Activated CD4-positive, alpha-beta T cell treated with anti-CD3 and anti-CD28 coated beads for 36 hours (primary cell): ENCODE measurements around the gene AMOTL1. TPM values are rescaled to one million over a fixed set of nuclear protein-coding genes. Genes with fewer than 3 reads are reported as not detected.

Source experiments
- ATAC-seq: fragments of 200-7000 bp; cut with Tn5 transposase; one replicate; pipeline ENCODE4 v1.10.0; 2021; ENCODE audit warnings: mild to moderate bottlenecking, moderate library complexity
- CTCF ChIA-PET: fragments of 350-600 bp; sonication (Branson Sonifier 250); formaldehyde crosslinking; loops from one replicate; lab custom pipeline; 2021; ENCODE audit warnings: antibody characterized with exemption; lab: Charles Lee
- POLR2A ChIA-PET: fragments of 350-600 bp; sonication (Branson Sonifier 250); formaldehyde crosslinking; loops from one replicate; lab custom pipeline; 2021; ENCODE audit warnings: antibody characterized with exemption, inconsistent platforms; lab: Charles Lee
- DNase-seq: peaks from one replicate; pipeline ENCODE4 v3.0.0-alpha.2; 2020
- H3K27ac Mint-ChIP-seq: one replicate; pipeline ENCODE4 v1.8.0; 2021; ENCODE audit warnings: mixed read lengths
- H3K27me3 Mint-ChIP-seq: one replicate; pipeline ENCODE4 v1.8.0; 2021; ENCODE audit warnings: mixed read lengths
- H3K36me3 Mint-ChIP-seq: one replicate; pipeline ENCODE4 v1.8.0; 2021; ENCODE audit warnings: low read depth, mixed read lengths
- H3K4me1 Mint-ChIP-seq: one replicate; pipeline ENCODE4 v1.8.0; 2021; ENCODE audit warnings: mixed read lengths
- H3K4me3 Mint-ChIP-seq: one replicate; pipeline ENCODE4 v1.8.0; 2021; ENCODE audit warnings: mild to moderate bottlenecking, moderate library complexity, mixed read lengths
- H3K9me3 Mint-ChIP-seq: one replicate; pipeline ENCODE4 v1.8.0; 2021; ENCODE audit warnings: low read depth, mixed read lengths
- intact Hi-C, 2 experiments: fragments of 100-400 bp; cut with DNase I in 1 of 2; cut with micrococcal nuclease in 1 of 2; formaldehyde crosslinking; loops; one replicate each; pipeline versions ENCODE4 v1.14.2 to v1.15.1; 2022 to 2024; cut with DNase I, micrococcal nuclease
- total RNA-seq, 2 experiments: library from RNA; stranded (reverse); gene quantifications; one replicate each; pipeline ENCODE4 v1.2.3, GENCODE V29; 2021

The AMOTL1 gene
- total RNA-seq, 2 experiments from 2014 or later, result 1.8 to 2.3 TPM

- no peak for ATAC-seq
- H3K4me1 Mint-ChIP-seq, result no peaks in the 10 kb centered on the region
- intact Hi-C loops, result no loop called here
- no peaks in the 10 kb centered on the region for H3K36me3 Mint-ChIP-seq
- H3K27ac Mint-ChIP-seq, result no peak overlapping the region
- DNase-seq, result no peak
- no peaks in the 10 kb centered on the region for H3K27me3 Mint-ChIP-seq
- POLR2A ChIA-PET, result no interaction called here
- no peak overlapping the region for H3K4me3 Mint-ChIP-seq
- CTCF ChIA-PET, result interaction anchor here (0.6 to 2.8 kb wide), 3 partner anchors 9 to 941 kb away, joined by 3 to 8 read pairs (median 3); no protein-coding TSS in a partner anchor
- no peaks in the 10 kb centered on the region for H3K9me3 Mint-ChIP-seq
These were observed 93.2 kb downstream of the AMOTL1 start for GRCh38 chr11:94861306-94861845.

DNA sequence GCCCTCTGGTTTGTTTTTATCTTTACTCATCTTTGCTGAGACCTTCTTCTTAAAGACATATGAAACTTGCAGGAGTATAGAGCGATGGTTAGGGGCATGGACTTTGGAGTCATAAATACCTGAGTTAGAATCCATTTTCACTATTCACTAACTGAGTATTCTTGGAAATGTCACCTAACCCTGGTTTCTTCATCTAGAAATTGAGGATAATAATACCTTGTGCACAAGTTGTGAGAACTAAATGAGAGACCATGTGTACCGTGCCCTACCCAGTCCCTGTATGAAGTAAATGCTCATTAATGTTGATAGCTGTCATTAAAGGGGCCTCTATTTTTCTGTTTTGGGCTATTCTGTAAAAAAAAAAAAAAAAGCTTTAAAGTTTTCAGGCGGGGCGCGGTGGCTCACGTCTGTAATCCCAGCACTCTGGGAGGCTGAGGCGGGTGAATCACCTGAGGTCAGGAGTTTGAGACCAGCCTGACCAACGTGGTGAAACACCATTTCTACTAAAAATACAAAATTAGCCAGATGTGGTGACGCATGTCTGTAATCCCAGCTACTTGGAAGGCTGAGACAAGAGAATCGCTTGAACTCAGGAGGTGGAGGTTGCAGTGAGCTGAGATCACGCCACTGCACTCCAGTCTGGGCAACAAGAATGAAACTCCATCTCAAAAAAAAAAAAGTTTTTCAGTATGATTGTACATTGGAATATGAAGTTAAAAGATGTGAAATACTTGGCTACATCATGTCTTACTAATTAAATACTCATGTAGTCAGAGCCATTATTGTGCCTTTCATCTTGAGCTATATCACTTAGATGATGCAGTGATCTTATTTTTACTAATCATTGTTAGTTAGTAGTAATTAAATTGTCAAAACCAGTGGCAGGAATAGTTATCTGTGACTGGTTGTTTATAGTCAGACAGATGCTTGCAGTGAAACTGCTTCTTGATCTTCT lies 95.0 kb downstream of the AMOTL1 start:
- Mint-ChIP-seq H3K27me3 (no peaks in the 10 kb centered on the region), H3K36me3 (no peaks in the 10 kb centered on the region), H3K9me3 (no peaks in the 10 kb centered on the region), H3K27ac (no peak overlapping the region), H3K4me3 (no peak overlapping the region), H3K4me1 (no peaks in the 10 kb centered on the region)
- CTCF ChIA-PET, result no interaction called here
- ATAC-seq (peak; percentile 49), DNase-seq (no peak)
- intact Hi-C loops, result no loop called here
- POLR2A ChIA-PET, result interaction anchor here (0.7 kb wide), 2 partner anchors 20 to 1061 kb away, joined by 4 to 5 read pairs; no protein-coding TSS in a partner anchor

- Mint-ChIP-seq H3K27me3 (no peaks in the 10 kb centered on the region), H3K9me3 (no peaks in the 10 kb centered on the region), H3K27ac (no peak overlapping the region), H3K4me1 (no peaks in the 10 kb centered on the region), H3K4me3 (no peak overlapping the region), H3K36me3 (no peaks in the 10 kb centered on the region)
- DNase-seq (no peak), ATAC-seq (no peak)
- ChIA-PET CTCF (no interaction called here), POLR2A (no interaction called here)
- intact Hi-C loops, result no loop called here
These were observed 96.4 kb downstream of the AMOTL1 start for GRCh38 chr11:94864506-94865045.

DNA sequence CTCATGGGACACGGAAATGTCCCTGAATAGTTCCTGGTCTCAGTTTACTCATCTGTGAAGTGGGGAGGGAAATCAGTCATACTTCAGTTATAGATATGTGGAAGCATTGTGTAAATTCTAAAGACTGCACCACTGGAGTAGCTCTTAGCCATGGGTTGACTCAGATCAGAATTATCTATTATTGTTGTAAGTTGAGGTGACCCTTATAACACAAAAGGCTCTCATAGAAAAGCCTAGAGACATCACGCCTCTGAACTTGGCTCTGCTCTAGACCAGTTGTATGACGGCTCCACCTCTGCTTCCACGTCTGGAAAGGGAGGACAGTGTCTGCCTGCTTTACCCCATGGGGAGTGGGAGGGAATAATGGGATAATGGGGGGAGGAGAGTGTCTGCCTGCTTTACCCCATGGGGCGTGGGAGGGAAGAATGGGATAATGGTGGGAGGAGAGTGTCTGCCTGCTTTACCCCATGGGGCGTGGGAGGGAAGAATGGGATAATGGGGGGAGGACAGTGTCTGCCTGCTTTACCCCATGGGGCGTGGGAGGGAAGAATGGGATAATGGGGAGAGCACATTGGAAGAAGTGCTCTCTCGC lies 98.2 kb downstream of the AMOTL1 start:
- Mint-ChIP-seq H3K9me3 (no peaks in the 10 kb centered on the region), H3K4me3 (no peak overlapping the region), H3K27ac (no peak overlapping the region), H3K36me3 (no peaks in the 10 kb centered on the region), H3K27me3 (no peaks in the 10 kb centered on the region), H3K4me1 (no peaks in the 10 kb centered on the region)
- POLR2A ChIA-PET, result no interaction called here
- CTCF ChIA-PET, result no interaction called here
- no peak for DNase-seq
- intact Hi-C loops, result no loop called here
- ATAC-seq, result peak; percentile 9

GRCh38 chr11:94866936-94867795 lies 99.0 kb downstream of the AMOTL1 start:
- ChIA-PET CTCF (interaction anchor here (0.6 to 1.2 kb wide), 3 partner anchors 9 to 344 kb away, joined by 3 read pairs; no protein-coding TSS in a partner anchor), POLR2A (no interaction called here)

DNA sequence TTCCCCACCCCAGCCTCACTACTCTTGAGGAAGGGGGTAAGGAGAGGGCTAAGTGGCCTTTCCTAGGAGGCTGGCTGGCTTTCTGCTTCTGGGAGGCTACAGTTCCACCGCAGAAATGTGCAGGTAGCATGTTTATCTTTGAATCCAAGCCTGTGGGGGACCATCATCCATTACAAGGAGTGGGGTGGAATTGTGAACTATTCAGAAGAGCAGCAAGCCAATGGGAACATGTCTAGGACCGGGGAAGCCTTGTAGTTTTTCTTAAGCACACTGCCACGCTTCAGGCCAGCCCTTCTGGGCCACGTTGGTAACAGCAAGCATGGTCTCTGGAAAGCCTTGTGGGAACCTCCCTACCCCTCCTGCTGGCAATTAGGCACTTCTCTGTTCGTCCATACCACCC lies 100.3 kb downstream of the AMOTL1 start:
- no peak for DNase-seq
- H3K9me3 Mint-ChIP-seq, result no peaks in the 10 kb centered on the region
- no peak for ATAC-seq
- CTCF ChIA-PET, result no interaction called here
- POLR2A ChIA-PET, result no interaction called here
- H3K27ac Mint-ChIP-seq, result no peak overlapping the region
- no peak overlapping the region for H3K4me3 Mint-ChIP-seq
- no peaks in the 10 kb centered on the region for H3K4me1 Mint-ChIP-seq
- intact Hi-C loops, result no loop called here
- no peaks in the 10 kb centered on the region for H3K36me3 Mint-ChIP-seq
- H3K27me3 Mint-ChIP-seq, result peaks cover 2% of the 10 kb centered on the region

More at GRCh38 chr11:94866936-94867795, 99.0 kb downstream of the AMOTL1 start:
- Mint-ChIP-seq H3K4me3 (no peak overlapping the region), H3K27ac (no peak overlapping the region), H3K27me3 (no peaks in the 10 kb centered on the region), H3K9me3 (no peaks in the 10 kb centered on the region), H3K36me3 (no peaks in the 10 kb centered on the region), H3K4me1 (no peaks in the 10 kb centered on the region)
- ATAC-seq (no peak), DNase-seq (no peak)
- intact Hi-C loops, result no loop called here

DNA sequence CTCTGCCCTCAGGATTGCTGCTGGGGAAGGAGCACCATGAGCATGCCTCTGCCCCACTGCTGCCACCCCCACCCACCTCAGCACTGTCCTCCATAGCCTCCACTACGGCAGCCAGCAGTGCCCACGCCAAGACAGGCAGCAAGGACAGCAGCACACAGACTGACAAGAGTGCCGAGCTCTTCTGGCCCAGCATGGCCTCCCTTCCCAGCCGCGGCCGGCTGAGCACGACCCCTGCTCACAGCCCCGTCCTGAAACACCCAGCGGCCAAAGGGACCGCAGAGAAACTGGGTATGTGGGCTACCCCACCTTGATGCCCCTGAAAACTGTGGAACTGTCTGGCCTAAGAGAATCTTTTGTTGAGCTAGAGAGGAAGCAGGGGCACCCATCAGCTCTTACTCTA lies 101.0 kb downstream of the AMOTL1 start:
- no peak for DNase-seq
- ChIA-PET CTCF (interaction anchor here (1.2 kb wide), 1 partner anchor 8 kb away, joined by 3 read pairs; no protein-coding TSS in a partner anchor), POLR2A (no interaction called here)
- intact Hi-C loops, result no loop called here
- Mint-ChIP-seq H3K27ac (no peak overlapping the region), H3K9me3 (no peaks in the 10 kb centered on the region), H3K4me1 (no peaks in the 10 kb centered on the region), H3K4me3 (no peak overlapping the region), H3K36me3 (no peaks in the 10 kb centered on the region), H3K27me3 (peaks cover 2% of the 10 kb centered on the region)
- no peak for ATAC-seq

DNA sequence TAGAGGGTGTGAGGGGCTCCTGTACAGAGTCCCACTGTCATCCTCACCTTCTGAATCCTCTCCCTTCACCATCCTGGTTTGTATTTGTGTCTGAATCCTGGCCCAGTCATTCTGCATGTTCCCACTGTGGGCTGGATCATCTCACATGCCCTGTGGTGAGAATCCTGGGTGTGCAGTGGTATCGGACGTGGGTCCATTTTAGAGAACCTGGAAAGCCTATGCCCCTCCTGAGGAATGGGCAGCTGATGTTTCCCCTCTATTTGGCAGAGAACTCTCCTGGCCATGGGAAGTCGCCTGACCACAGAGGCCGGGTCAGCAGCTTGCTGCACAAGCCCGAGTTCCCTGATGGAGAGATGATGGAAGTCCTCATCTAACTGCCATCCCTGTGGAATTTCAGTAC lies 102.3 kb downstream of the AMOTL1 start:
- CTCF ChIA-PET, result interaction anchor here (1.2 kb wide), 1 partner anchor 10 kb away, joined by 3 read pairs; no protein-coding TSS in a partner anchor
- no peak overlapping the region for H3K27ac Mint-ChIP-seq
- no peaks in the 10 kb centered on the region for H3K9me3 Mint-ChIP-seq
- ATAC-seq (no peak), DNase-seq (no peak)
- H3K4me1 Mint-ChIP-seq, result no peaks in the 10 kb centered on the region
- intact Hi-C loops, result no loop called here
- POLR2A ChIA-PET, result no interaction called here
- H3K36me3 Mint-ChIP-seq, result no peaks in the 10 kb centered on the region
- H3K4me3 Mint-ChIP-seq, result no peak overlapping the region
- peaks cover 2% of the 10 kb centered on the region for H3K27me3 Mint-ChIP-seq

GRCh38 chr11:94871491-94872185 lies 103.5 kb downstream of the AMOTL1 start:
- no peak overlapping the region for H3K27ac Mint-ChIP-seq
- intact Hi-C loops, result no loop called here
- ATAC-seq, result no peak
- peaks cover 11% of the 10 kb centered on the region for H3K4me1 Mint-ChIP-seq
- H3K4me3 Mint-ChIP-seq, result no peak overlapping the region
- no peaks in the 10 kb centered on the region for H3K9me3 Mint-ChIP-seq
- no peak for DNase-seq
- ChIA-PET POLR2A (interaction anchor here (0.9 kb wide), 1 partner anchor 25 kb away, joined by 3 read pairs; no protein-coding TSS in a partner anchor), CTCF (interaction anchor here (1.3 kb wide), 1 partner anchor 26 kb away, joined by 6 read pairs; no protein-coding TSS in a partner anchor)
- peaks cover 2% of the 10 kb centered on the region for H3K27me3 Mint-ChIP-seq
- H3K36me3 Mint-ChIP-seq, result no peaks in the 10 kb centered on the region

DNA sequence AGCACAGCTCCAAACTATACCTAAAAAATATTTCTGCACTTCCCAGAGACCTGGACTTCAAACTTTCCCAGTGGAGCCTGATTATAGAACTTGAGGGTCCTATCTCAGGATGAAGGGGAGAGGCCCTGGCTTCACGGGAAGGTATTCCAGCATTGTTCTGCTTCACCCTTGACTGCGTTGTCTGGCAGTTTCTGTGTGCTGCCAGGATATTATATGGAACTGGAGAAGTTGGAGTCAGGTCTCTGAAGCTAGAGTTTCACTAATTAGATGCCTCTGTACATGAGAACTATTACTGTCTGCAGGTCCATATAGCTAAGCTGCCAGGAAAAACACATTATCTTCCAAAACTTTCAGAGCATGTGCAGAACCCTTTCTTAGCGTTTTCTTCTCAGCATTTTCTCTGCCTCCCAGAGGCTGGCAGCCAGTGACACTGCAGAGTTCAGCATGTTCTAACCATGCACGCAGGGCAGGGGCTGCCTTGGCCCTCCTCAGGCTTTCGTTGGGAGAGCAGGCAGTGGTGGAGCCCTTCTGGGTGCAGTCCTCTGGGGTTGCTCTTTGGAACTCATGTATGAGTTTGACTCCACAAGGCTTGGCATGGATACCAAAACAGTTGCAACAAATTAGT lies 105.9 kb downstream of the AMOTL1 start:
- Mint-ChIP-seq H3K36me3 (no peaks in the 10 kb centered on the region), H3K4me1 (peaks cover 23% of the 10 kb centered on the region), H3K27ac (no peak overlapping the region), H3K27me3 (peaks cover 2% of the 10 kb centered on the region), H3K4me3 (no peak overlapping the region), H3K9me3 (no peaks in the 10 kb centered on the region)
- no peak for DNase-seq
- ATAC-seq, result no peak
- intact Hi-C loops, result no loop called here
- ChIA-PET POLR2A (no interaction called here), CTCF (no interaction called here)
